EH (cell line): Measurements from ENCODE around the gene CFAP97D1.
A peak's percentile ranks its signal among the peaks of the same experiment; 100 is the strongest.

Experiments
- DNase-seq: peaks from one replicate; pipeline ENCODE4 v3.0.0-alpha.2; 2015; ENCODE audit warnings: low read depth

CFAP97D1 gene

DNA sequence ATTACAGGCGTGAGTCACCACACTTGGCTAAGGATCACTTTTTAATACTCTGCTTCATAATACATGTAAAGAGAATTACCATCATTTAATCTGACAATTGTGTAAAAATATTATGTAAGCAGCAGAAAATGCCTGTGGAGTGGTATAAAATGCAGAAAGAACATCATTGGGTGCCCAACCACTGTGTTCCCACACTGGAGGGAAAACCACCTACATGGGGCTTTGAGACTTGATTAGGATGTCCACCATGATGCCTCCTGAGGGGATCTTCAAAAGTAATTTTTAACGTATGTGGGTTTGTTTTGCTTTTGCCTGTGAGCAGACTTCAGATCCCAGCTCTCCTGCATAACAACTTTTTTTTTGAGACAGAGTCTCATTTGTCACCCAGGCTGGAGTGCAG lies 18.8 kb downstream of the CFAP97D1 start:
- no peak for DNase-seq

DNA sequence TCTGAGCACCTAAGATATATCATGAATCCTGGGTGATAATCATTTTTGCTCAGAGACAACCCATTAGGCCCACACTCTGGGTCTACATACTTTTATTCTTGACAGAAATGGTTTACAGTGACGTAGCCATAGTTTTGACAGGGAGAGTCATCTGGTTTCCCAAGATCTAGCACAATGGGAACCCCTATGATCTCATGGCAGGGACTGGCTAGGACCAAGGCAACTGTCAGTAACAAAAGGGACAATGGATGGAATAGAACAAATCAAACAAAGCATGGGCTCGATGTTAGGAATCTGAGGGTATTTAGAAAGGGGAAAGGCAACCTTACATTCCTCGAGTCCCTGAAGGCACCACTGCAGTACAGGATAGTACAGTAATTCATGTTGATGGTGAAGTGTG lies 20.5 kb downstream of the CFAP97D1 start:
- DNase-seq = no peak

DNA sequence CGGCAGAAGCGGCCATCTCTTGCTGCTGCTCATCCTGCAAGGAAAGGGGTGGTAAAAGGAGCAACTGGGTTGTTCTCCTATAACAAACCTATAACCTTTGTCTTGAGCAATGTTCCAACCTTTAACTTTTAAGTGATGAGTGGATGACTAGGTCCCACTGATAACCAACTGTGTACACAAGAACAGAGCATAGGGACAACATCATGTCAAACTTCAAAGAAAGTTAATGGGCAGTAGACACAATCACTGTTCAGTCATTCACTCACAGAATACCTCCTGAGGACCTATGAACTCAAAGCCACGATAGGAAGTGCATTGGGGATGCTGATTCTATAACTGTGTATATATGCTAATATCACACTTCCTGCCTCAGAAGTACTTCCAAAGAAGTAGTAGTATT lies 21.6 kb downstream of the CFAP97D1 start:
- DNase-seq = no peak

DNA sequence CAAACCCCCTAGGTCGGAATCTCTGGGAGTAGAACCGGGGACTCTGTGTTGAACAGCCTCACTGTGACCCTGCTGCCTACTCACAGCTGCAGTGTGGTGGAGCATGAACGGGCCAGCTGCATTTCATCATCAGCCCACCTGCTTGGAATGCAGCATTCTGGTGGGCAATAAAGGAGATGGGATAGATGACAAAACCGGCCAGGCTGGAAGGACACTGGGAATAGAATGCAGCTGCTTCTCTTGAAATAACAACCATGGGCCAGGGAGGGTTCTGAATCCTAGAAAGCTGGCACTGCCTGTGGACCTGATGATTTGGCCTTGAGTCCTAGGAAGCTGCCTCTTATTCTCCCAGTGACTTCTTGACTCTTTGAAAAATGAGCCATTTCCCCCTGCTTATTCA lies 23.5 kb downstream of the CFAP97D1 start:
- peak; percentile 13 for DNase-seq

DNA sequence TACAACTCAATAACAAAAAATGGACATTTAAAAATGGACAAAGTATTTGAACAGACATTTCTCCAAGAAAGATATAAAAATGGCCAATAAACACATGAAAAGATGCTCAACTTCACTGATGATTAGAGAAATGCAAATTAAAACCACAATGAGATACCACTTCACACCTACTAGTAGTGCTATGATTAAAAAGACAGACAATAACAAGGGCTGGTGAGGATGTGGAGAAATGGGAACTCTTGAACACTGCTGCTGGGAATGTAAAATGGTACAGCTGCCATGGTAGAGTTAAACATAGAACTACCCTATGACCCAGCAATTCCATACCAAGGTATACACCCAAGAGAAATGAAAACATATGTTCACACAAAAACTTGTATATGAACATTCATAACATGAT lies 24.9 kb downstream of the CFAP97D1 start:
- no peak for DNase-seq

DNA sequence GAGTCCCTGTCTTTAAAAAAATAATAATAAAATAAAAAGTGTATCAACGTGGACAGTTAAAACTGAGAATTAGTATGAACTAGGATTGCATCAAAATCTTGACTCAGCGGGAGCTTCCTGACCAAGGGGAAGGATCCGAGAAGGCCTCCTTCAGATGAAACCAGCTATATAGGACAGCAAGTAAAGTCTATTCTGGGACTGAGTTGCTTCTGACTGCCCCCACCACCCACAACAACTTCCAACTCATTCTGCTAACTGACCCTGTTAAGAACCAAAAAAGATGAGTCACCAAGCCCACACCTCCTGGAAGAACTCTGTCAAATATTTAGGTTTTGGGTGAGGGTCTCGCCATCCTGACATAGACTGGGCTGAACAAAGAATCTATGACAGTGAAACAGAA lies 27.8 kb downstream of the CFAP97D1 start:
- no peak for DNase-seq

DNA sequence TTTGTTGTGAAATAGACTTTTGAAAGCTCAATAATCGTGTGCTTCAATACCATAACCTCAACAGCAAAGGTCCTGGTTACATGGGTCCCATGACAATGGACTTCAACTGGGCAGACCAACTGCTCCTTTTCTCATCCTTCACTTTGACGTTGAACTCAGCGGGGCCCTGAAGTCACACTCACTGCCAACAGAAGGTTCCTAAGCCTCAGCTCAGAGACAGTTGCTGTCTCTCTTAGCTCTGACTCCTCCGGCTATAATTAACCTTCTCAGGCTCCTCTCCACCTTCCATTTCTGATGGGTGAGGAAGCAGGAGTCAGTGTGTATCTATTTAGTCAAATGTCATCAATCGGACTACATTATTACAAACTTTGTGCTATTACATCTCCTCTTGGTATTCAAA lies 28.9 kb downstream of the CFAP97D1 start:
- no peak for DNase-seq

DNA sequence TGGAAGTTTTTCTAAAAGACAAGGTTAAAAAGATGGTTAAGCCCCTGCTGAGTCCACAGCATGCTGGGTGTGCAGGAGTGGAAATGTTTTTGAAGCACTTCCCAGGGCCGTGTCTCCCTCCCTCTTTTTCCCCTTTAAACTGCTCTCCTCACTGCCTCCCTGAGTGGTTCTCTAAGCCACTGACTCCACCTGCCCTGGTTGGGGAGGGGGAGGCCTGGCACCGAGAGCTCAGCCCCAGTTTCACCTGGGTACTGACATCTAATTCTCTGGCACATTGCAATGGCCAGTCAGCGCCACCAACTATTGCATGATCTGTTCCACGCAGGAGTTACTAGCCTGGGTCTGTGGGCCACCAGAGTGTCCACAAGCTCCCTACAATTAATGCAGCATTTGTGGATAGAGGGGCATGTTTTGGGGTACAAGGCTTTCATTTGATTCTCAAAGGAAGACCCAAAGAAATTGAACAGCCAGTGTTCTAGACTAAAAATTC lies 30.0 kb downstream of the CFAP97D1 start:
- no peak for DNase-seq

DNA sequence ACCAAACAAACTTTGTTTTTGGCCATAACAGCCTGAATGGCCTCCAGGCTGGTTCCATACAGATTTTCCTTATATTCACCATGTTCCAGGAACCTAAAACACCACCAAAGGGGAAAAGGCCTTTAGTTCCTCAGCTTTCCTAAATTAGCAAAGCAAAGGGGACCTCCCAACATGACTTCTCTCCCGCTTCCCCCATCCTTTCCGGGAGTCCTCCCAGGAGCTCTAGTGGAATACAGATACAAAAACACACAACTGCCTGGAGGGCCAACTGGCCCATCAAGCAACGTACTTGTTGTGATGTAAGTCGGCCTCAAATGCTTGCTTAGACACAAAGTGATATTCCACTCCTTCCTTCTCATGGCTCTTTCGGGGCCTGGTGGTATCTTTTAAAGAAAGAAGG lies 30.6 kb downstream of the CFAP97D1 start:
- no peak for DNase-seq

DNA sequence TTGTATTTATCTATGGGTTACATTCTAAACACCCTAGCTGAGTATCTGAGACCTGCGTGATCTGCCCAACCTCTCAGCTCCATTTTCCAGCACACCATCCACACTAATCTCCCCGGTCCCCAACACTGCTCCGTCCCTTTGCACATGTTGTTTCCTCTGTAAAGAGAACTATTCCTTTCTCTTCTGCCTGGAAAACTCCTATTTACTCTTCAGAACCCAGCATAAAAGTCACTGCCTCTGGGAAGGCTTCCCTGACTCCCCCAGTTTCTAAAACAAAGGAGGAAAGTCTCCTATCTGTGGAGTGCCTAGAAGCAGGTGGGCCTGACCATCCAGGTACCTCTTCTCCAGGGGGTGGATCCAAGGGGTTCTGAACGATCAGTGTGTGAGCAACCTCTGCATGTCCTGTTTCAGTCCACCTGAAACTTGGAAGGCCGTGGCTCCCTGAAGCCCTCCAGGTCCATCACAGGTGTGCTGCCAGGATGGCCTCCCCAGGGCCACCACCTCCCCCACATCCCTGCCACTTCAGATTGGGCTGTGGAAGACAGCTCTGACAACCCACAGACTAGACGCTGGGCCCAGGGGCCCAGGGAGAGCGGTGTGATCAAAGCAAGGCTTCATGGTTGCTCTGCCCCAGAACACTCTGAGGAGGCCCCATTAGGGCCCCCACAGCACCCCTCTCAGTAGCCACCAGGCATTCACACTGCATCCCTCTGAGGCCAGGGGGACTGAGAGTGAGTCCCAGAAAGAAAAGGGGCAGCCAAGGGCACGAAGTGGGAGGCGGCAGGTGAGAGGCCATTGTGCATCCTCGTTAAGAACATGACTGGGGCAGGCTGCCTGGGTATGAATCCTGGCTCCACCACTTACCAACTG lies 32.4 kb downstream of the CFAP97D1 start:
- no peak for DNase-seq

DNA sequence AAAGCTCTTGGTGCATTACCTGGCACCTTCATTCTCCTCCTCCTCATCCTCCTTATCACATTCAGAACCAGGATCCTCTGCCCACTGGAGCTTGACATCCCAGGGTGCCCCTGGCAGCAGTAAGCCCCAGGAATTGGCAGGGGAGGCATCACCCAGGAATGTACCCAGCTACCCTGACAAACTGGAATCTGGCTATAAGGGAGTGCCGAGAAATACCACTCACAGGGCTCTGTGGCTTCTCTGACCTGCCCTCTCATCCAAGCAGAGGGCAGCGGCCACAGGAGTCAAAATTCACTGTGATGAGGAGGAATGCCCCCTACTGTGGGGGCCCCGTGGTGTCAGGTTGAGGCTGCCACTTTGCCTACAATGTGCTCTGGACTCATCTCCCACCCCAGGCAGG lies 33.2 kb downstream of the CFAP97D1 start:
- no peak for DNase-seq

DNA sequence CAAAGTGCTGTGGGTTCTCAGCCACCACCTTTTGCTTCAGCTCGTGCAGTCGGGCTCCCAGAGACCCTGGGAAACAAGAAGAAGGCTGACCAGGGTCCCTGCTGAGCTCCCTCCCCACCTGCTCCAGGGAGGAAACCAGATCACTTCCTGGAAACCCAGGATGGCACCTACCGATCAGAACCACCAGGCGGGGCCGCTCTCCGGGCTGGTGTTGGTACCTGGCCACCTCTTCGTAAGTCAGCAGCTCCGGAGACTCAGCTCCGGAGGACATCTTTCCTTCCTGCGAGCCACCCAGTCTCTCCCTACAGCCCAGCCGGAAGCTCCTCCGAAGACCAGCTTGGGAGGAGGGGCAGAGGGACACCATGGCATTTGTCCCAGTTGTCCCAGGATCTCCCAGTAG lies 33.8 kb downstream of the CFAP97D1 start:
- no peak for DNase-seq

DNA sequence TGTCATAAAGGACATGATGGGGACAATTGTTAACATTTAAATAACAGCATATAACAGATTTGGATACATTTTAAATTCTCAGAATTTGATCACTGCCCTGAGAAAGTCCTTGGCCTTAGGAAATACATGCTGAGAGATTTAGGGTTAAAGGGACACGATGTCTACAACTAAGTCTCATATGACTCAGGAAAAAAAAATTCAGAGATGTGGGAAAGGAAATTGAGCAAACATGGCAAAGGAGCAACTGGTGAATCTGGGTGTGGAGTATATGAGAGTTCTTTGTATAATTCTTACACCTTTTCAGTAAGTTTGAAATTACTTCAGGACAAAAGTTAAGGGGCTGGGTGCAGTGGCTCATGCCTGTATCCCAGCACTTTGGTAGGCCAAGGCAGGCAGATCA lies 34.5 kb downstream of the CFAP97D1 start:
- peak; percentile 88 for DNase-seq

DNA sequence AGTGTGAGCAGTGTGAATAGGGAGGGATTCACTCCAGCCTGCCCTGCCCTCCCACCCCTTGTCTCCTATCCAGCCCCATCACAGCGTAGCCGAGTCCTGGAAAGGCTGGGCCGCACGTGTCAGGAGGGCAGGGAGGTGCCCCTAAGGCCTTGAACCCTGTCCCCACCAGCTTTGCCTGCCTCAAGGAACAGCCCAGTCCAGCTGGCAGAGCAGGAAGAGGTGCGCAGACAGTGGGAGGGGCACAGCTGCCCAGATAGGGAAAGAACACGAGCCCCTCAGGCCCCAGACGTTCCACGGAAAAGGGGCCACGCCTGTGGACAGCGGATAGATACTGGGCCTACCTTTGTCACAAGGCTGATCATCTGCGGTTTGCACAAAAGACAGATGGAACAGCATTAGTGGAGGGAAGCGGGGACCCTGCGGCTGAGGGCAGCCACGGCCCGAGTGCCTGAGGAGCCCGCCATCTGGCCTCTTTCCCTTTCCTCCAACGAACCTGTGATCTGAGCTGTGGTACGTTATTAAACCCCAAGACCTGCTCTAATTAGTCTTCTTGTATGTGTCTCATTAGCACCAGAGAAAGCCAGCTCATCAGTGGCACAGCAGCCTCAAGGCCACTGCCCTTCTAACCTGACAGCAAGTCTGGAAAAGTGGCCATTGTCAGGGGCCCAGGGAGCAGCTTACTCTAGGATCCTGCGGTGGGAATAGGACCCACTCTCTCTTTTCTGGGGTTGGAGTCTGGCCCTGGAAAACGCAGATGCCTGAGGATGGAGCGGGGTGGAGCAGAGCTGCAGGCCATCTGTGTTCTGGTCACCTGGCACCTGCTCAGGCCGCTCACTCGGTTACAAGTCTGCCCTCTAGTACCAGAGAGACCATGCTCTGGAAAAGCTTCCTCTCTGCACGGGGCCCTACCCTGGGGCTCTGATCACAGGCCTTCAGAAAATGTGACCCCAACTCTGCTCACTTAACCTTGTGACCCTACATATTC lies 36.4 kb downstream of the CFAP97D1 start:
- no peak for DNase-seq

DNA sequence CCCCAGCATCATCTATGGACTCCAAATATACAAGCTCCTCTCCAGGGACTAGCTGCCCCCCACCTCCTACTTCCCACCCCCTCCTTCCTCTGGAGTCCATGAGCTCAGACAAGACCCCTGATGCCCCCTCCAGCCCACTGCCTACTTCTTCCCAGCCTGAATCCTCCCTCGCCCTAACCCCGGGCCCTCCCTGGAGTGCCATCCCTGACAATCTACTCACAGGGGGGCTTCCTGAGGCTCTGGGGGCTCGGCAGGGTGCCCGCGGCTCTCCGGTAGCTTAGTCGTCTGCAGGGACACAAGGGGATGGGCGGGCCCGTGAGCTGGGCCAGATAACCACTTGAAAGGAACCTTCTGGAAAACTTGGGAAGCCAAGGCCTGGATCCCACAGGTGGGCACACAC lies 37.6 kb downstream of the CFAP97D1 start:
- DNase-seq = no peak

DNA sequence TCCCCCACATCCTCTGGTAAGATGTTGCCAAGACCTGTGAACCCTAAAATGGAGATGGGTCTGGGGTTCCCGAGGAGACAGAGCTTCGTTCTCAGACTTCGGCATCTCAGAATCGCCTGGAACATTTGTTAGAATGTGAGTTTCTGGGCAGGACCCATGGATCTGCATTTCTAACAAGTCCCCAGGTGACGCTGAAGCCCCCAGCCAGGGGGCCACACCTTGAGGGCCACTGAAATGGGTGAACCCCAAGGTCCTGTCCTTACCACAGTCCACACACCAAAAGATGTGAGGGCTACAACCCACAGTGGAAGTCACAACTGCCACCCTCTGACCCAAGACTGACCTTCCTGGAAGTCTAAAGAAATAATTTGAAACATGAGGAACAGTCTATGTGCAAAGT lies 38.7 kb downstream of the CFAP97D1 start:
- no peak for DNase-seq

DNA sequence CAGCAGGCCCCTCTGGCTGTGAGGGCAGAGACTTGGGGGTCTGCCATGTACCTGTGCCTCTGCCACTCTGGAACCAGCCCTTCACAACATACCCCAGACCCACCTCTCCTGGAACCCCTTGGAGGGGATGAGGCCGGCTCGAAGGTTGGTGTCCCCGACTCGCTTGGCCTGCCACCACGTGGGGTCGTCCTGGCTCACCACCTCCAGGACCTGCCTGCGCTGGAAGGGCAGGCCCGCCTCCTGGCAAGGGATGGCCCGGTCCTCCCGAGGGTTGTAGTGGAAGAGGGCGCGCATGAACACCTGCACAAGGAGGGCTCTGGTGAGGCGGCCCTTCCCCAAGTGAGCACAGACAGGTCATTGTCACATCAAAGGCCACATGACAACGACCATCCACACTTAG lies 40.5 kb downstream of the CFAP97D1 start:
- no peak for DNase-seq

DNA sequence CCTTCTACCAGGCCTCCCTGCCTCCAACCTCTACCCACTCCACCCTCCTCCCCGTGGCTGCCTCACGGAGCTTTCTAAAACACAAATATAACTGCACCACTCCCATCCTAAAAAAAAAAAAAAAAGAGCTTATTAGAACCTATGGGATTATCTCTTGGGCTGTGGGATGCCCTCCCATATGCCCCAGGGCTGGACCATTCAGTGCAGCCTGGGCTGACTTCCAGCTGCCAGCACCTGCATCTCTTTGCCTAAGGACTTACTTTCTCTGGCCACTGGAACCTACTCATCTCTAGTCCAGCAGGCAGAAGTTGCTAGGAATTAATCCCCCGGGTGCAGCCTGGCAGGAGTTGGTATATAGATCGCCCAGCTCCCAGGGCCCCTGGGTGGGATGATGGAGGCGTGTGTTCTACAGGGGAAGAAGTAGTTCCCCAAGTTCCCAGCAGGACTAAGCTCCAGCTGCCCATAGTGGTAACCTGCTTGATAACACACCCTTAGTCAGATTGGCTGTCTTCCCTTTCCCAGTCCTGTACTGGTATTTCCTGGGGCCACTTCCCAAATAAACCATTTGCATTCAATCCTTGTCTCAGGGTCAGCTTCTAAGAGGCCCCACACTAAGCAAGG lies 42.4 kb downstream of the CFAP97D1 start:
- DNase-seq = no peak

DNA sequence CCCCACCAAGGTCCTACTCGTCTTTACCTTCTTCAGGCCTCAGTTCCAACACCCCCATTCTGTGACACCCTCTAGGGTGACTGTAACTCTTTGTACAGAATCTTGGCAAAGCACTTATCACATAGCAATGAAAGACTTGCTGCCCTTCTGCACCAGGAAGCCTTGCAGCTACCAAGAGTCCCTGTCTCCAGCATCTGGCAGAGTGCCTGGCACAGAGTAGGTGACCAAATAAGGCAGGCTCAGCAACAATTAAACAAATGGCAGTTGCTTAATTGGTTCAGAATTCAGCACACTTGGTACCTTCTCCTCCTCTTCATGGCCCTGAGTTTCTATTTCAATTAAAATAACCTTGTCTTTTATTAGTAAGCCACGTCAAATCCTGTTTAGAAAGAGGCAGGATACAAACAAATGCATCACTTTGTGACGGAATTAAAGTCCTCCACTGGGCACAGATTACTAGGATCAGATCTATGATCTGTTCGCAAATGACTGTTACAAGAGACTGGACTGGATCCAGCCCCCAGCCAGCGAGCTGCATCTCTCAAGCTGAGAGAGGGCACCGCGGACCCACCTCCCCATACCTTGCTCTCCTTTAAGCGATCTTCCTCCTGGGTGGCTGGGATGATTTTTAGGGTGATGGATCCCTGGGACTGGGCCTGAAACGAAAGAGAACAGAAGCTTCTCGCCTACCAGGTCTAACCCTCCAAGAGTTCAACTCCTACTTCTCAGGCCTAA lies 43.3 kb downstream of the CFAP97D1 start:
- peak; percentile 41 for DNase-seq

DNA sequence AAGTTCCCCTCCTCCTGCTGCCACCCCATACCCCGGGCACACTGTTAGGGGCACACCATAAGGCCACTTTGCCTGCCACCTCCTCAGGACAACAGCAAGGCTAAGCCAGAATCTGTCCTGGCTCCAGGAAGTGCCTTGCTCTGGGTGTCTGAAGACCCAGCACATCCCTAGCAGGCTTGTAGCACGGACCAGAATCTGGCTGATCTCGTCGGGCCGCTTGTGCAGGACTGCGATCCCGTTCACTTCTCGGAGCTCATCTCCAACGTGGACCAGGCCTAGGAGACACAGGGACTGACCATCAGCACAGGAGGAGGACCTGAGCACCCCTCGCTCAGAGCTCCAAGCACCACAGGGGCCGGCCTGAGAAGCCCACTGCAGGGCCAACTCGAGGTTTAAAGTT lies 45.3 kb downstream of the CFAP97D1 start:
- DNase-seq = no peak

DNA sequence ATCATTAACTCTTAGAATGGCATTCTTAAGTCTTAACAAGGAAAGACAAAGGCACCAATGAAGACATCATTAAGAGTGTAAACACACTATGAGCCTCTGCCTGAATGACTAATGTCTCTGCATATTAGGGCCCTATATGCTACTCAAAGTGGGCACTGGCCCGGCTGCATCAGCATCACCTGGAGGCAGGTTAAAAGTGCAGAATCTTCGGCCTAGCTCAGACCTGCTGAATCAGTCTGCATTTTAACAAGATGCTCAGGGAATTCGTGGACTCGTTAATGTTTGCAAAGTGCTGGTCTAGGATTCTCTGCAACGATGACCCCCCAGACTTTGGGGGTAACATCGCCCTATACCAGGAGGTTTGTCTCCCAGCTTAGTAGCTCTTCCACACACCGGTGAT lies 46.0 kb downstream of the CFAP97D1 start:
- no peak for DNase-seq

DNA sequence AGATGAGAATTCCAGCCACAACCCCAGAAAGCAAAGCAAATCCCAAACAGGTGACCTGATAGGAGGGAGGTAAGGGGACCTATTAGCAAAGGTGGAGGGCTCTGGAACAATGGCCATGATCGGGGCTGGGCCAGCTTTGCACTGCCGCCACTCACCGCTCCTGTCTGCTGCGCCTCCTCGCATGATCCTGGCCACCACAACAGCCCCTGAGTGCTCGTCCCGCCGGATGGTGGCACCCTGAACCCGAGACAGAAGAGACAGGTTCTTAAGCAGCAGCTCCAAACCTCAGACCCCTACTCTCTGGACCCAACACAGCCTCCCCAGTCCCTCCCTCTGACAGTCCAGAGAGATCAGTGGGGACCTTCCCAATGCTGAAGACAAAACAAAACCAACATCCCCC lies 47.4 kb downstream of the CFAP97D1 start:
- DNase-seq = no peak
